AG09319 (cell line): Measurements from ENCODE around the gene NHLRC1.

ENCODE experiments used
- DNase-seq: peaks from one replicate; pipeline ENCODE4 v3.0.0-alpha.2; 2010; ENCODE audit warnings: low read depth; ENCODE audit errors: extremely low read depth
- TF ChIP-seq, protein P1 (sequence below): IDR thresholded peaks from 2 replicates; pipeline ENCODE4 v1.5.1; 2011; ENCODE audit warnings: low read depth, mild to moderate bottlenecking, inconsistent platforms, low read length, moderate library complexity

The NHLRC1 gene

DNA sequence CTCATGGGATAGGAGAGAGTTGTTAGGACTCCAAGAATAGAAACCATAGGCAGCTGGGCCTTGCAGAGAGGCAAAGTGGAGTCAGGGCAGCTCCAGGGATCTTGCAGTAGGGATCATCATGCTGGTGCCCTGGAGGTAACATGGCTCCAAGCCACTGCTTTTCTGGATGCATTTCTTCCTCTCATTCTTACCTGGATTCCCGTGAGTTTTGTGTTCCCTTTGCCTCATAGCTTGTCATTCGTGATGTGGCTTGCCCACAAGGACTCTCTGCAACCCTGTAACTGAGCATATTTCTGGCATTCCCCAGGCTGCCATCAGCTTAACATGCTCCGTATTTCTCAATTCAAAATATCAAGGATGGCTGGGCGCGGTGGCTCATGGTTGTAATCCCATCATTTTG lies 5.3 kb downstream of the NHLRC1 start:
- no peak for DNase-seq
- TF ChIP-seq, protein P1, sequence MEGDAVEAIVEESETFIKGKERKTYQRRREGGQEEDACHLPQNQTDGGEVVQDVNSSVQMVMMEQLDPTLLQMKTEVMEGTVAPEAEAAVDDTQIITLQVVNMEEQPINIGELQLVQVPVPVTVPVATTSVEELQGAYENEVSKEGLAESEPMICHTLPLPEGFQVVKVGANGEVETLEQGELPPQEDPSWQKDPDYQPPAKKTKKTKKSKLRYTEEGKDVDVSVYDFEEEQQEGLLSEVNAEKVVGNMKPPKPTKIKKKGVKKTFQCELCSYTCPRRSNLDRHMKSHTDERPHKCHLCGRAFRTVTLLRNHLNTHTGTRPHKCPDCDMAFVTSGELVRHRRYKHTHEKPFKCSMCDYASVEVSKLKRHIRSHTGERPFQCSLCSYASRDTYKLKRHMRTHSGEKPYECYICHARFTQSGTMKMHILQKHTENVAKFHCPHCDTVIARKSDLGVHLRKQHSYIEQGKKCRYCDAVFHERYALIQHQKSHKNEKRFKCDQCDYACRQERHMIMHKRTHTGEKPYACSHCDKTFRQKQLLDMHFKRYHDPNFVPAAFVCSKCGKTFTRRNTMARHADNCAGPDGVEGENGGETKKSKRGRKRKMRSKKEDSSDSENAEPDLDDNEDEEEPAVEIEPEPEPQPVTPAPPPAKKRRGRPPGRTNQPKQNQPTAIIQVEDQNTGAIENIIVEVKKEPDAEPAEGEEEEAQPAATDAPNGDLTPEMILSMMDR, result no peak

DNA sequence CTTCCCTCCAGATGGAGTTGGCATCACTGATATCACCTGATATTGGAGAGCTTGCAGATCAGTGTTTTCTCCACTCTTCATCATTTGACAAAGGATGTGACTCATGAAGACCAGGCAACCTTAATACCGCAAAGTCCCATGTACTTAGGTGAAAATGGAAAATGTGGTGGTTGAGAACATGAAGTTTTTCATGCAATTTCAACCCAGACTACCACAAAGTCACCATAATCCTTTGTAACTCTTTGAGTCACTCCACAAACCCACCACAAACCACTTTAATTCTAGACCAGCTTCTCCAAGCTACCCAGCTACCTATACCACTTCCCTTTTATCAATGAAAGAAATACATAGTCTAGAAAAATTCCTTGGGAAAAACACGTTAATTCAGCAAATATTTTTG lies 7.1 kb downstream of the NHLRC1 start:
- TF ChIP-seq, protein P1, result no peak
- no peak for DNase-seq

DNA sequence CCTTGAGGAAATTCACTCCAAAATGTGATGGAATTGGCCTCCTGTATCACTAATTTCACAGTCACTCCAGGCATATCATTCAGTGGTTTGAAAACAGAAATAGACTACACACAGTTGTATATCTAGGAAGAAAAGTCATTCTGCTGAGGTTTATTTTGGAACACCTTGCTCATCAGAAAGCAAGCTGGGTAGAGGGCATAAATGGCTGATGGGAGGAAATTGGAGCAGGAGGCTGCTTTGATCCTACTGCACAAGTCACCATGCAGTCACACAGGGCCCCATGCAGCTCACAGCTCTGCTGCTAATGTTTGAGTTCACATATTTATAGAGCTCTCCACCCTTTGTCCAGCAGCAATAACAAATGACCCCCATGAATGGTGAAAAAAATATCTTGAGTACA lies 12.3 kb downstream of the NHLRC1 start:
- TF ChIP-seq, protein P1, result no peak
- no peak for DNase-seq

DNA sequence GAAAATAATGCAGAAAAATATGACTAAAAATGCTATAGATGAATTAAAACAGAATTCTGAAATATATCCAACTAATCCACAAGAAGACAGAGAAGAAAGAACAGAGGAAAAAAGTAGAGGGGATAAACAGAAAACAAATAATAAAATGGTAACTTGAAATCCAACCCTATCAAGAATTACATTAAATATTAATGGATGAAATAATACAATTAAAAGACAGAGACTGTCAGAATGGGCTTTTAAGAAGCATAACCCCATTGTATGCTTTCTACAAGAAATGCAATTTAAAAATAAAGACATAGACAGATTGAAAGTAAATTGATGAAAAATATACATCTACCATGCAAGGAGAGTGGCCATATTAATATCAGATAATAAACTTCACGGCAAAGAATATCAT lies 15.4 kb downstream of the NHLRC1 start:
- no peak for DNase-seq
- TF ChIP-seq, protein P1, result no peak

DNA sequence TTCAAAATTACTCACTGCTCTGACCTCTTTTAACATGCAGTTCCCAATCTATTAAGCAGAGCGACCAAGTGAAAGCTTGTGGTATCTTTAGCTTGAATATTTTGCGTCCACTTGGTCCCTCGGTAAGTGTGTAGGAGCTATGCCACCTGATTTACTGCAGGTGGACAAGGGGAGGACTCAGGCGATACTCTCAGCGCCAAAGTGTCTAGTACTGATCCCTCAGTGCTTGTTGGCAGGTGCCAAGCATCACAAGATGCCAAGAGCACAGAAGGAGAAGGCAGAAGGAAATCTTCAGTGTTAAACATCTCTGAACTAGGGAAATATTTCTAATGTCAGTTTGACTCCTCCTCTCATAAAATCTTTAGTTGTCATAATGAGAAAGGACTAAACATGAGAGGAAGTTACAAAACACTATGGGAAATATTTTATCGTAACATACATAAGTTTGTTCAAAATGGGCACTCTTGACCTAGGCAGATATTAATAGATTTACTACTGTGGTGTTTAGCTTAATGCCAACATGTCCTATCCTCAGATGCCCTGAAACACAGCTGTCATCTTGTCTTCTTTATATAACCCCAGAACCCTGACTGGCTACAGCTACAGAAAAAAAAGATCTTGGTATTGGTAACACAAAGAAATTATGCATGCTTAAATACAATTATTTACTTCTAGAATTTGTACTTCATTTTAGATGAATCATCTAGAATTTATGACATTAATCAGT lies 19.5 kb downstream of the NHLRC1 start:
- TF ChIP-seq, protein P1, result no peak
- no peak for DNase-seq

DNA sequence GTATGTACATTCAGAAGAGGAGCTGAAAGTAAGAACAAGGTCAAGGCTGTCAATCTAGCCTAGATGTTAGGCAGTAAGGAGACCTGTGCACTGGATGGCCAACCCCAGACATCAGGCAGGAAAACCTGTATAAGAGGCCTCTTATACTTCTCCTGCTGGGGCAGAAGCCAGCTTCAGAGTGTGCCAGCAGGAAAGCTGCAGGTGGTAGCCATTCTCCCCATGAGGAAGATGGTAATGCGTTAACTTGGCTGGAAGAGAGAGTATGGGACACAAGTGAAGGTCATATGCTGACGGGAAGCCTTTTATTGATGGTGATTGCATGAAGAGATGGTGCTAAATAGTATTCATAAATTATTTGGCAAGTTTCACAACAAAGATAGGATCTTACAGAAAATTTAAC lies 20.6 kb downstream of the NHLRC1 start:
- TF ChIP-seq, protein P1, result no peak
- DNase-seq, result no peak

DNA sequence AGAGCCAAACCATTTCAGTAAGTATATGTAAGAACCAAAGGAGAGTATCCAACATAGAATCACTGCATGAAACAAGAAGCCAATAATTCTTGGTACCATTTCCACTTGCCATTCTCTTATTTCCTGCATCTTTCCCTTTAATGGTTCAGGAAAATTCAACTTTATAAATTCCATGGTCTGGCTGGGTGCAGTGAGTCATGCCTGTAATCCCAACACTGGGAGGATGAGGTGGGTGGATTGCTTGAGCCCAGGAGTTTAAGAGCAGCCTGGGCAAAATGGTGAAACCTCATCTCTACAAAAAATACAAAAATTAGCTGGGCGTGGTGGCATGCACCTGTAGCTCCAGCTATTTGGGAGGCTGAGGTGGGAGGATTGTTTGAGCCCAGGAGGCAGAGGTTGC lies 21.2 kb downstream of the NHLRC1 start:
- DNase-seq, result no peak
- TF ChIP-seq, protein P1, result no peak
